Esophagus muscularis mucosa (tissue), 4 donors: ENCODE results near the gene CCDC198. TPM values are rescaled to one million over a fixed set of nuclear protein-coding genes. Genes with fewer than 3 reads are reported as not detected.

Source experiments
- DNase-seq: peaks from one replicate; pipeline ENCODE4 v3.0.0-alpha.2; 2017; ENCODE audit errors: extremely low spot score
- H3K27ac ChIP-seq, 4 donors: fragments of 200-600 bp; sonication (generic); replicated peaks in 1 of 4; 1 replicate in 3 of 4; 2 replicates in 1 of 4; pipeline ENCODE4 v1.5.1; 2016 to 2019; ENCODE audit warnings: mild to moderate bottlenecking in 1 of 4
- H3K27me3 ChIP-seq, 4 donors: fragments of 200-600 bp; sonication (generic); one replicate each; pipeline versions ENCODE4 v1.5.1 to v1.6.0; 2016 to 2019
- H3K36me3 ChIP-seq, 4 donors: fragments of 200-600 bp; sonication (generic); one replicate each; pipeline ENCODE4 v1.5.1; 2016 to 2019
- H3K4me1 ChIP-seq, 4 donors: fragments of 200-600 bp; sonication (generic); one replicate each; pipeline ENCODE4 v1.5.1; 2016 to 2019
- H3K4me3 ChIP-seq, 4 donors: fragments of 200-600 bp; sonication (generic); 1 replicate in 2 of 4; 2 replicates in 2 of 4; pipeline ENCODE4 v1.5.1; 2016 to 2019; ENCODE audit warnings: mild to moderate bottlenecking in 4 of 4, moderate library complexity in 1 of 4
- H3K9me3 ChIP-seq, 4 donors: fragments of 200-600 bp; sonication (generic); 1 replicate in 3 of 4; 2 replicates in 1 of 4; pipeline ENCODE4 v1.5.1; 2016 to 2019
- CTCF ChIP-seq, 3 experiments: fragments of 200-600 bp in 2 of 3; fragments of 450-650 bp in 1 of 3; sonication (generic) in 2 of 3; IDR thresholded peaks; one replicate each; pipeline ENCODE4 v1.5.1; 2017 to 2019; ENCODE audit warnings: antibody characterized with exemption in 3 of 3, mild to moderate bottlenecking in 2 of 3, moderate library complexity in 1 of 3
- EP300 ChIP-seq: sonication (generic); formaldehyde crosslinking; IDR thresholded peaks from one replicate; pipeline ENCODE4 v1.6.1; 2017; ENCODE audit warnings: antibody characterized with exemption
- POLR2A ChIP-seq: fragments of 450-650 bp; IDR thresholded peaks from one replicate; pipeline ENCODE4 v1.6.1; 2017; ENCODE audit warnings: antibody characterized with exemption, moderate library complexity, mild to moderate bottlenecking, low read depth
- POLR2AphosphoS5 ChIP-seq, 2 donors: sonication (generic); formaldehyde crosslinking; IDR thresholded peaks; one replicate each; pipeline ENCODE4 v1.6.1; 2017; ENCODE audit warnings: antibody characterized with exemption in 2 of 2
- WGBS: methylation state at CpG from one replicate; pipeline ENCODE4 v1.1.5; 2018; 5-methylcytosine and 5-hydroxymethylcytosine counted together
- intact Hi-C: fragments of 100-400 bp; cut with DNase I; formaldehyde crosslinking; loops from one replicate; pipeline ENCODE4 v1.15.1; 2023
- total RNA-seq, 4 donors: library from RNA; depleted of rRNA; stranded (reverse); fragments of >200 nt; gene quantifications; one replicate each; pipeline versions ENCODE4 v1.1.0 to v1.2.1, GENCODE V29; 2016

The CCDC198 gene
- total RNA-seq, 4 donors from 2014 or later, result not detected

- H3K4me1 ChIP-seq, result no peaks in the 10 kb centered on the region
- H3K27ac ChIP-seq, result no peak overlapping the region
- H3K9me3 ChIP-seq, result no peaks in the 10 kb centered on the region
- no peaks in the 10 kb centered on the region for H3K36me3 ChIP-seq
- no peaks in the 10 kb centered on the region for H3K27me3 ChIP-seq
- no peak overlapping the region for H3K4me3 ChIP-seq
- intact Hi-C loops, result no loop called here
- no peak for DNase-seq
- WGBS, result 93% methylated on average over 4 of the region's 4 CpGs
- no peak for TF ChIP-seq CTCF (IDR thresholded peaks at IDR 0.05)
- no peak for TF ChIP-seq EP300
- no peak for TF ChIP-seq POLR2AphosphoS5 (IDR thresholded peaks at IDR 0.05)
- TF ChIP-seq POLR2A, result no peak
These were observed 4.4 kb upstream of the CCDC198 start for GRCh38 chr14:57498035-57498434.

- intact Hi-C loops, result no loop called here
- no peaks in the 10 kb centered on the region for H3K36me3 ChIP-seq
- no peaks in the 10 kb centered on the region for H3K9me3 ChIP-seq
- H3K4me3 ChIP-seq, result no peak overlapping the region
- no peak for DNase-seq
- no peak overlapping the region for H3K27ac ChIP-seq
- no peak for TF ChIP-seq CTCF (IDR thresholded peaks at IDR 0.05)
- TF ChIP-seq POLR2AphosphoS5 (IDR thresholded peaks at IDR 0.05), result no peak
- no peak for TF ChIP-seq EP300
- no peak for TF ChIP-seq POLR2A
- 69% methylated on average over 2 of the region's 2 CpGs for WGBS
- no peaks in the 10 kb centered on the region for H3K27me3 ChIP-seq
- no peaks in the 10 kb centered on the region for H3K4me1 ChIP-seq
These were observed 1.8 kb upstream of the CCDC198 start for GRCh38 chr14:57495416-57495815.

GRCh38 chr14:57492859-57493258 lies 798 bp downstream of the CCDC198 start:
- intact Hi-C loops, result no loop called here
- 22% methylated on average over 2 of the region's 2 CpGs for WGBS

GRCh38 chr14:57491640-57492039 lies 2.0 kb downstream of the CCDC198 start:
- no peak for DNase-seq
- WGBS, result 86% methylated on average over 1 of the region's 1 CpG
- Histone ChIP-seq H3K27me3 (no peaks in the 10 kb centered on the region), H3K9me3 (no peaks in the 10 kb centered on the region), H3K4me1 (peaks cover 0 to 5% (median 0%) of the 10 kb centered on the region in 4 donors), H3K4me3 (no peak overlapping the region), H3K36me3 (no peaks in the 10 kb centered on the region), H3K27ac (no peak overlapping the region)
- no peak for TF ChIP-seq EP300
- no peak for TF ChIP-seq CTCF (IDR thresholded peaks at IDR 0.05)
- no peak for TF ChIP-seq POLR2A
- TF ChIP-seq POLR2AphosphoS5 (IDR thresholded peaks at IDR 0.05), result no peak
- intact Hi-C loops, result no loop called here

More at GRCh38 chr14:57492859-57493258, 798 bp downstream of the CCDC198 start:
- TF ChIP-seq CTCF (IDR thresholded peaks at IDR 0.05), result no peak
- no peak for TF ChIP-seq POLR2AphosphoS5 (IDR thresholded peaks at IDR 0.05)
- no peak for TF ChIP-seq EP300
- no peak for TF ChIP-seq POLR2A
- Histone ChIP-seq H3K4me3 (no peak overlapping the region), H3K36me3 (no peaks in the 10 kb centered on the region), H3K9me3 (no peaks in the 10 kb centered on the region), H3K27me3 (no peaks in the 10 kb centered on the region), H3K4me1 (peaks cover 0 to 2% (median 0%) of the 10 kb centered on the region in 4 donors), H3K27ac (no peak overlapping the region)
- no peak for DNase-seq

- H3K4me3 ChIP-seq, result no peak overlapping the region
- intact Hi-C loops, result loop anchor here (2.0 kb wide), 1 partner anchor 585 kb away; no protein-coding TSS in a partner anchor
- H3K4me1 ChIP-seq, result peaks cover 0 to 5% (median 0%) of the 10 kb centered on the region in 4 donors
- TF ChIP-seq CTCF (IDR thresholded peaks at IDR 0.05), result no peak
- TF ChIP-seq POLR2AphosphoS5 (IDR thresholded peaks at IDR 0.05), result no peak
- TF ChIP-seq EP300, result no peak
- TF ChIP-seq POLR2A, result no peak
- no peak overlapping the region for H3K27ac ChIP-seq
- no peaks in the 10 kb centered on the region for H3K27me3 ChIP-seq
- H3K9me3 ChIP-seq, result no peaks in the 10 kb centered on the region
- no peak for DNase-seq
- 46% methylated on average over 1 of the region's 1 CpG for WGBS
- no peaks in the 10 kb centered on the region for H3K36me3 ChIP-seq
These were observed 5.9 kb downstream of the CCDC198 start for GRCh38 chr14:57487771-57488170.
